Keratinocyte (primary cell): ENCODE measurements around the gene VEGFA. TPM values are rescaled to one million over a fixed set of nuclear protein-coding genes. Genes with fewer than 3 reads are reported as not detected.

ENCODE experiments used
- DNase-seq: peaks from one replicate; pipeline ENCODE4 v3.0.0-alpha.2; 2011; ENCODE audit warnings: low read depth, missing footprints, low spot score
- FAIRE-seq: peaks from 2 replicates; lab custom pipeline; 2011; peaks lifted over from hg19 to GRCh38; lab: Jason Lieb, UNC
- H2AFZ ChIP-seq: 2 replicates; pipeline ENCODE4 v1.6.0; 2012; ENCODE audit warnings: low read length, control low read depth, inconsistent platforms; ENCODE audit not compliant: control insufficient read depth
- H3K27ac ChIP-seq: 2 replicates; pipeline ENCODE4 v1.5.1; 2011; ENCODE audit warnings: low read length; ENCODE audit not compliant: control insufficient read depth, insufficient read depth
- H3K27me3 ChIP-seq: 3 replicates; pipeline ENCODE4 v1.6.0; 2011; ENCODE audit warnings: low read length; ENCODE audit not compliant: control insufficient read depth, insufficient read depth; ENCODE audit errors: extremely low read depth
- H3K36me3 ChIP-seq, 2 experiments: 2 replicates in 1 of 2; 3 replicates in 1 of 2; pipeline ENCODE4 v1.5.1; 2011; ENCODE audit warnings: low read length in 2 of 2, mild to moderate bottlenecking in 1 of 2; ENCODE audit not compliant: control insufficient read depth in 2 of 2, insufficient read depth in 2 of 2; ENCODE audit errors: extremely low read depth in 1 of 2
- H3K4me1 ChIP-seq: 3 replicates; pipeline ENCODE4 v1.5.1; 2011; ENCODE audit warnings: low read length; ENCODE audit not compliant: control insufficient read depth, insufficient read depth; ENCODE audit errors: extremely low read depth
- H3K4me2 ChIP-seq: 3 replicates; pipeline ENCODE4 v1.6.0; 2011; ENCODE audit warnings: low read depth, low read length; ENCODE audit not compliant: control insufficient read depth, insufficient read depth; ENCODE audit errors: extremely low read depth
- H3K4me3 ChIP-seq, 3 experiments: fragments of 200-600 bp in 1 of 3; sonication (generic) in 1 of 3; 2 replicates in 2 of 3; 3 replicates in 1 of 3; pipeline ENCODE4 v1.5.1; 2011 to 2016; ENCODE audit warnings: low read length in 3 of 3, mild to moderate bottlenecking in 3 of 3, control low read depth in 2 of 3, inconsistent platforms in 1 of 3, low read depth in 1 of 3, mixed read lengths in 1 of 3, mixed run types in 1 of 3, moderate library complexity in 1 of 3; ENCODE audit not compliant: control insufficient read depth in 2 of 3, insufficient read depth in 2 of 3; ENCODE audit errors: extremely low read depth in 1 of 3
- H3K79me2 ChIP-seq: 2 replicates; pipeline ENCODE4 v1.6.0; 2012; ENCODE audit warnings: low read length; ENCODE audit not compliant: control insufficient read depth, insufficient read depth
- H3K9ac ChIP-seq: 3 replicates; pipeline ENCODE4 v1.6.0; 2011; ENCODE audit warnings: low read length; ENCODE audit not compliant: control insufficient read depth, insufficient read depth; ENCODE audit errors: extremely low read depth
- H3K9me1 ChIP-seq: 3 replicates; pipeline ENCODE4 v1.6.0; 2011; ENCODE audit warnings: low read length; ENCODE audit not compliant: control insufficient read depth, insufficient read depth; ENCODE audit errors: extremely low read depth
- H3K9me3 ChIP-seq: 2 replicates; pipeline ENCODE4 v1.5.1; 2012; ENCODE audit warnings: low read depth, low read length; ENCODE audit not compliant: control insufficient read depth
- H4K20me1 ChIP-seq: 3 replicates; pipeline ENCODE4 v1.6.0; 2011; ENCODE audit warnings: low read length; ENCODE audit not compliant: control insufficient read depth, insufficient read depth; ENCODE audit errors: extremely low read depth
- CTCF ChIP-seq, 3 experiments: IDR thresholded peaks in 1 of 3; conservative IDR thresholded peaks in 1 of 3; optimal IDR thresholded peaks in 1 of 3; 2 replicates in 2 of 3; 3 replicates in 1 of 3; pipeline versions ENCODE3 to v1.5.1; 2011; ENCODE audit warnings: low read length in 3 of 3, mild to moderate bottlenecking in 3 of 3, moderate library complexity in 2 of 3, control low read depth in 1 of 3, inconsistent platforms in 1 of 3; ENCODE audit not compliant: insufficient read depth in 2 of 3; ENCODE audit errors: extremely low read depth in 1 of 3
- EZH2 ChIP-seq: IDR thresholded peaks from one replicate; pipeline ENCODE4 v1.6.1; 2012; ENCODE audit warnings: inconsistent platforms, mild to moderate bottlenecking, low read length, moderate library complexity
- dilution Hi-C: fragments of 300-500 bp; cut with MboI; formaldehyde crosslinking; loops from one replicate; pipeline ENCODE4 v1.7.0; 2020; ENCODE audit warnings: low sequenced_read_pairs; ENCODE audit not compliant: extremely low pct_ligation_motif_present
- polyA plus RNA-seq, 5 experiments: library from polyadenylated mRNA; depleted of rRNA in 3 of 5; stranded (reverse) in 3 of 5; stranded (forward) in 1 of 5; unstranded in 1 of 5; fragments of >200 nt; gene quantifications; 1 replicate in 1 of 5; 2 replicates in 3 of 5; 3 replicates in 1 of 5; pipeline versions ENCODE4 v1.2.1 to v1.2.3, GENCODE V29; 2011 to 2012; ENCODE audit warnings: missing spikeins in 2 of 5, low read depth in 1 of 5, low replicate concordance in 1 of 5

Gene VEGFA
- polyA plus RNA-seq, 1 donor (not counting 4 experiments of a cell fraction or from before 2014, with no cell fraction given), result 149 TPM

GRCh38 chr6:43808412-43808811 lies 38.4 kb downstream of the VEGFA start:
- Histone ChIP-seq H3K27ac (no peak overlapping the region), H3K4me2 (no peak overlapping the region), H3K4me1 (peaks cover 9% of the 10 kb centered on the region), H3K36me3 (no peaks in the 10 kb centered on the region), H3K4me3 (no peak overlapping the region), H2AFZ (no peak overlapping the region), H3K9ac (no peak overlapping the region), H3K9me3 (no peaks in the 10 kb centered on the region), H3K79me2 (no peaks in the 10 kb centered on the region), H4K20me1 (no peaks in the 10 kb centered on the region), H3K27me3 (no peaks in the 10 kb centered on the region), H3K9me1 (no peaks in the 10 kb centered on the region)
- FAIRE-seq (no peak), DNase-seq (no peak)
- TF ChIP-seq EZH2 (no peak), CTCF (optimal IDR thresholded peaks at IDR 0.05 in 1 of 3, IDR thresholded peaks at IDR 0.05 in 1 of 3, conservative IDR thresholded peaks at IDR 0.05 in 1 of 3; ENCODE audit: extremely low read depth in 1 of 3, insufficient read depth in 2 of 3, low read length in 3 of 3) (no peak)
- dilution Hi-C loops, result no loop called here

DNA sequence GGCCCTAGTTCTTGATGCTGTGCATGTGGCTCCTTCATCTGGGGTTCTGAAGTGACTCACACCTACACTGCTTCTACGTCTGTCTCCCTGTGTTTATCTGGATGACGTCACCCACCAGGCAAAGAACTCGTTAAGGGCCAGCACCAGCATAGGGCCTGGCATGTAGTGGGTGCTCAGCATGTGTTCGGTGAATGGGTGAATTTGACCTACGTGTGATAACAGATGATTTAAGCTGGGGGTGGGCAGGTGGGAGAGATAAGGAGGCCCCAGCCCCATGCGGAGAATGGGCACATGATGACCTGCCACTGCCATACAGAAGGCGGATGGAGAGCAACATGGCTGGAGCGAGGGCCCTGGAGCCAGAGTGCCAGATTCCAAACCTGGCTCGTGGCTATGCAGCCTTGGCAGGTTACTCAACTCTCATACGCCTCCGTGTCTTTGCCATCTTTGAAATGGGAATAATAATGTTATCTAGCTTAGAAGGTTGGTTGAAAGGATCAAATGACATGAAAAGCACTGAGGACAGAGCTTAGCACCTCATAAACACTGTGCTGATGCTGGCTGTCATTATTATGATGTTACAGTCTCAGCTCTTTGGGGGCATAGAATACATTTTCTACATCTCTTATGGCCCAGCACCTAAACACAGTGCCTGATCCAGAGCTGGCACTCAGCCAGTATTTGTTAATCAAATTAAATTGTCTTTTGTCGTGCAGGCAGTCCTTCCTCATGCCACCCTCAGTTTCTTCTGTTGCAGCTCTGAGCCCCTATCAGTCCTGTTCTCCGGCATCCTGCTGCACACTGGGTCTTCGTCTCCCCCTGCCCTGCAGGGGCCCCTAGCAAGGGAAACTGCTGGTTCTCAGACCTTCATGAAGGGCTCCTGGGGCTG lies 39.6 kb downstream of the VEGFA start:
- Histone ChIP-seq H3K9ac (no peak overlapping the region), H3K4me3 (no peak overlapping the region), H3K36me3 (no peaks in the 10 kb centered on the region), H3K4me1 (peaks cover 9% of the 10 kb centered on the region), H3K4me2 (no peak overlapping the region), H3K27me3 (no peaks in the 10 kb centered on the region), H3K9me1 (no peaks in the 10 kb centered on the region), H2AFZ (no peak overlapping the region), H4K20me1 (no peaks in the 10 kb centered on the region), H3K9me3 (no peaks in the 10 kb centered on the region), H3K79me2 (no peaks in the 10 kb centered on the region), H3K27ac (no peak overlapping the region)
- FAIRE-seq, result no peak
- TF ChIP-seq EZH2 (no peak), CTCF (optimal IDR thresholded peaks at IDR 0.05 in 1 of 3, IDR thresholded peaks at IDR 0.05 in 1 of 3, conservative IDR thresholded peaks at IDR 0.05 in 1 of 3; ENCODE audit: extremely low read depth in 1 of 3, insufficient read depth in 2 of 3, low read length in 3 of 3) (no peak)
- no peak for DNase-seq
- dilution Hi-C loops, result no loop called here
